ENCODE measurements around the gene SYT6. TPM values are rescaled to one million over a fixed set of nuclear protein-coding genes. Genes with fewer than 3 reads are reported as not detected.

Gene SYT6
- total RNA-seq, 1 donor from 2014 or later: not detected

DNA sequence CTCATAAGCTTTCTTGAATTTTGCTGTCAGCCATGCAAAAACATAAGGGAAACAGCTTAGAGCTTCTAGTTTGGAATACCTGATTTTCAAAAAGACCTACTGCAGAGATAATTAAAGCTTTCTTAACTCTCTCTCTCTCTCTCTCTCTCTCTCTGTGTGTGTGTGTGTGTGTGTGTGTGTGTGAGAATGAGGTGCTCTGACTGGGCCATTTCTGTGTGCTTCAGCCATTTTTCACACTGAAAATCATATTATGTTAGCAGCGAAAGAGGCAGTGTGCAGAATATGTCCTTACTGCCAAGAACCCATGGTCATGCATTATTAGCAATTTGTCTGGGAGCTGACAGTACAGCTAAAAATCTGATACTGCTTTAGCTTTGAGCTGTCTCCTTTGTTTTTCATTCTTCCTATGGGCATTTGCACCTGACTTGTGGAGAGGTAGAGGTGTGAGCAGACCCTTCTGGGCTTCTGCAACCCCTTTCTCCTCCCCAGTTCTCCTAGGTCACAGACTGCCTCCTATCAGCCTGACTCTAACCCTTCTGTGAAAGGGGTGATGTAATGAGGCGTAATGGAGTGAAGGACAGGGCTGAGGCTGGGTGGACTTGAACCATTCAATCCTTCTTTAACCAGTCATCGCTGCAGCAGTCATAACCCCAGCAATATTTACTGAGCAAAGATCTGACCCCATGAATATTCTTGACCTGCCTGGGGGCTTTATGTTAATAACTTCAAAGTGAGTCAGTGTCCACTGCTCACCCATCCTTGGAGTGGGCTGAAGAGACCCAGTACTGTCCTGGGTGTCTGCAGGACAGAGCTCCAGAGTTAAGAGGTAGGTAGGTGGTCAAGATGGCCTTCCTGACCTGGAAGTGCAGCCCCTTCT, 61.2 kb downstream of the SYT6 start:
- H3K27me3 Mint-ChIP-seq (ENCODE audit: low read depth): peaks cover 18% of the 10 kb centered on the region
- H3K27ac Mint-ChIP-seq: no peak overlapping the region
- H3K4me3 Mint-ChIP-seq (ENCODE audit: low read depth): no peak overlapping the region
- no peak for DNase-seq (ENCODE audit: low spot score)
- H3K36me3 Mint-ChIP-seq (ENCODE audit: low read depth): no peaks in the 10 kb centered on the region
- H3K4me1 Mint-ChIP-seq (ENCODE audit: low read depth): no peaks in the 10 kb centered on the region
- intact Hi-C loops (cut with micrococcal nuclease): no loop called here
- H3K9me3 Mint-ChIP-seq: no peaks in the 10 kb centered on the region

GRCh38 chr1:114091711-114092110, 62.0 kb downstream of the SYT6 start:
- Mint-ChIP-seq H3K27ac (no peak overlapping the region), H3K4me3 (ENCODE audit: low read depth) (no peak overlapping the region), H3K36me3 (ENCODE audit: low read depth) (no peaks in the 10 kb centered on the region), H3K9me3 (no peaks in the 10 kb centered on the region), H3K4me1 (ENCODE audit: low read depth) (no peaks in the 10 kb centered on the region), H3K27me3 (ENCODE audit: low read depth) (peaks cover 18% of the 10 kb centered on the region)
- intact Hi-C loops (cut with micrococcal nuclease): no loop called here
- no peak for DNase-seq (ENCODE audit: low spot score)

DNA sequence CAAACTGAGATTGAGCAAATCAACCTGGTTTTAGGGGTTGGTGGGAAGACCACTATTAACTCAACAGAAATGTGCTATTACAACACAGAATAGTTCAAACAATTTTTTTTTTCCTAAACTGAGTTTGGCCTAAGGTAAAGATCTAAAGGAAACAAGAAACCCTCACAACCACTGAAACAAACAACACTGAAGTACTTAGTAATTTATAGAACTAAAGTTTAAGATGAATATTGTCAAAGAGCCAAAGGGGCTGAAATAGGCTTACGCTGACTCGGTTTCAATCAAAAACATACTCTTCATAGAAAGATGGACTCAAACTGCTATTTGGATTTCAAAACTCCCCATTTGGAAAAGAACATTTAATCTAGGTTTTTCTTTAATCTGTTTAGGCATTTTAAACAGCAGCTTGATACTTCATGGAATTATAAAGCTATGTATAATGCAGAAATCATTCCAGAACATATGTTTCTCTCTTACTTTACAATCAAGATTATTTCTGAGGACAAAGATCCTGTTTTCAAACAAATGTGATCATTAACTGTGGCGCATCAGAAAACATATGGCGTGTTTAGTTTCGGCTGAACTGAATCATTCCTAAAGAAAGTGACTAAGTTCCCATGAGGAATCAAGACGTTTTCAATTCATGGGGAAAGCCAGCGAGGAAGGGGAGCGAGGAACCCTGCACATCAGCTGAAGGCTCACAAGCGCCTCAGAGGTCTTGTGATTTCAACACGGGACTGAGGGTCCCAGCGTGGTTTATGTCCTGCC, 62.7 kb downstream of the SYT6 start:
- DNase-seq (ENCODE audit: low spot score): no peak
- H3K36me3 Mint-ChIP-seq (ENCODE audit: low read depth): no peaks in the 10 kb centered on the region
- H3K9me3 Mint-ChIP-seq: no peaks in the 10 kb centered on the region
- peaks cover 18% of the 10 kb centered on the region for H3K27me3 Mint-ChIP-seq (ENCODE audit: low read depth)
- H3K27ac Mint-ChIP-seq: no peak overlapping the region
- no peak overlapping the region for H3K4me3 Mint-ChIP-seq (ENCODE audit: low read depth)
- H3K4me1 Mint-ChIP-seq (ENCODE audit: low read depth): no peaks in the 10 kb centered on the region
- intact Hi-C loops (cut with micrococcal nuclease): no loop called here

- H3K9me3 Mint-ChIP-seq: no peaks in the 10 kb centered on the region
- no peak overlapping the region for H3K4me3 Mint-ChIP-seq (ENCODE audit: low read depth)
- peaks cover 18% of the 10 kb centered on the region for H3K27me3 Mint-ChIP-seq (ENCODE audit: low read depth)
- no peaks in the 10 kb centered on the region for H3K4me1 Mint-ChIP-seq (ENCODE audit: low read depth)
- H3K36me3 Mint-ChIP-seq (ENCODE audit: low read depth): no peaks in the 10 kb centered on the region
- no peak for DNase-seq (ENCODE audit: low spot score)
- H3K27ac Mint-ChIP-seq: no peak overlapping the region
- intact Hi-C loops (cut with micrococcal nuclease): no loop called here
Measured at GRCh38 chr1:114089502-114090138, 64.0 kb downstream of the SYT6 start.

- Mint-ChIP-seq H3K27me3 (ENCODE audit: low read depth) (peaks cover 18% of the 10 kb centered on the region), H3K9me3 (no peaks in the 10 kb centered on the region), H3K27ac (no peak overlapping the region), H3K4me1 (ENCODE audit: low read depth) (no peaks in the 10 kb centered on the region), H3K4me3 (ENCODE audit: low read depth) (no peak overlapping the region), H3K36me3 (ENCODE audit: low read depth) (no peaks in the 10 kb centered on the region)
- no peak for DNase-seq (ENCODE audit: low spot score)
- intact Hi-C loops (cut with micrococcal nuclease): no loop called here
Measured at GRCh38 chr1:114088392-114089299, 65.0 kb downstream of the SYT6 start.

DNA sequence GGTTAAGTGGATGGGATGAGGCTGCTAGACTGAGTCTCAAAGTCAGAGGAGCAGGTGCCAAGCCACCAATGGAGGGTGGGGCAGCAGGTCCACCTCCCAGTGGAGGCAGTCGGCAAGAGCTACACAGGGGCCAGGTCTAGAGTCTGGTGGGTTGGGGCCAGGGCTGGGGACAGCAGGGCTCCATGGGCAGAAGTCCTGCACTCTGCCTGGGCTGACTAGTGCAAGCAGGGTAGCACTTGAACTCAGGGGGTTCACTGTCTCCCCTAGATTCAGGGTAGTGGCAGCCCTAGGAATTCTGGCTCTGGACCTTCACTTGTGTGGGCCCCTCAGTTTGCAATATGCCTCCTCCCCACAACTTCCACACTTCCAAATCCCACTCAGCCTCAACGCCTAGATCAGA, 66.2 kb downstream of the SYT6 start:
- H3K4me1 Mint-ChIP-seq (ENCODE audit: low read depth): no peaks in the 10 kb centered on the region
- intact Hi-C loops (cut with micrococcal nuclease): no loop called here
- DNase-seq (ENCODE audit: low spot score): no peak
- no peak overlapping the region for H3K27ac Mint-ChIP-seq
- no peaks in the 10 kb centered on the region for H3K36me3 Mint-ChIP-seq (ENCODE audit: low read depth)
- H3K9me3 Mint-ChIP-seq: no peaks in the 10 kb centered on the region
- H3K27me3 Mint-ChIP-seq (ENCODE audit: low read depth): peaks cover 15% of the 10 kb centered on the region
- no peak overlapping the region for H3K4me3 Mint-ChIP-seq (ENCODE audit: low read depth)

GRCh38 chr1:114086601-114087368, 66.9 kb downstream of the SYT6 start:
- H3K27ac Mint-ChIP-seq: no peak overlapping the region
- no peaks in the 10 kb centered on the region for H3K4me1 Mint-ChIP-seq (ENCODE audit: low read depth)
- intact Hi-C loops (cut with micrococcal nuclease): no loop called here
- DNase-seq (ENCODE audit: low spot score): no peak
- H3K9me3 Mint-ChIP-seq: no peaks in the 10 kb centered on the region
- no peaks in the 10 kb centered on the region for H3K36me3 Mint-ChIP-seq (ENCODE audit: low read depth)
- H3K4me3 Mint-ChIP-seq (ENCODE audit: low read depth): no peak overlapping the region
- peaks cover 13% of the 10 kb centered on the region for H3K27me3 Mint-ChIP-seq (ENCODE audit: low read depth)

DNA sequence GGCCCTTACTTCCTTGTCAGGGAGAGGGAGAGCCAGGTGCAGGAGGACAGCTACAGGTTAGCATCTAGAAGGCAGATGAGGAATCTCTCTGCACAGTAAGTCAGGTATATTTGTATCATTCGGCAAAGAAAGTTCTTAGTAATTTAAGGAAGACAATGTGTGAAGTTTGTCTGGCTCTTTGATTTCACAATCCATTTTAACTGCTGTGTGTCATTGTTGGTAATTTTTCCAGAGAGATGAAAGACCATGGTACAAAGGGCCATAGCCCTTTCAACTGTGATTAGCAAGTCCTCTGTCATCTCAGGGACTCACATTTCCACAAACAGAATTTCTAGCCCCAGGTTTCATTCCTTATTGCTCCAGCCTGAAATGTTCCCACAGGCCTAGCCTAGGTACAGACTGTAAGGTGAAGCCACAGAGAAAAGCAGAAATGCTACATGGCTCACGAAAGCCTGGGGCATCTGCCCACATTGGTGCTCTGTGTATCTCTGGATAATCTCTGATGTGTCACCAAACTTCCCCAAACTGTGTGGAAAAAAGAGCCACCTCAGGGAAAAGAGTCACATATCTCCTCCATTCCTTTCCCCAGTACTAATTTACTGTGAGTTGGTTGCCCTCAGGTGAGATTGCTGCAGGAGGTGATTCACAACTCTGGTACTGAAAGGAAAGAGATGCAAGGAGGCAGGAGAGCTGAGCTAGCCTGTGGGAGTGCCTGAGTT, 70.6 kb downstream of the SYT6 start:
- no peak for DNase-seq (ENCODE audit: low spot score)
- H3K4me3 Mint-ChIP-seq (ENCODE audit: low read depth): no peak overlapping the region
- intact Hi-C loops (cut with micrococcal nuclease): no loop called here
- H3K27me3 Mint-ChIP-seq (ENCODE audit: low read depth): peaks cover 2% of the 10 kb centered on the region
- no peaks in the 10 kb centered on the region for H3K9me3 Mint-ChIP-seq
- no peaks in the 10 kb centered on the region for H3K36me3 Mint-ChIP-seq (ENCODE audit: low read depth)
- H3K4me1 Mint-ChIP-seq (ENCODE audit: low read depth): no peaks in the 10 kb centered on the region
- no peak overlapping the region for H3K27ac Mint-ChIP-seq

- Mint-ChIP-seq H3K27me3 (ENCODE audit: low read depth) (no peaks in the 10 kb centered on the region), H3K4me3 (ENCODE audit: low read depth) (no peak overlapping the region), H3K27ac (no peak overlapping the region), H3K36me3 (ENCODE audit: low read depth) (no peaks in the 10 kb centered on the region), H3K9me3 (no peaks in the 10 kb centered on the region), H3K4me1 (ENCODE audit: low read depth) (peaks cover 2% of the 10 kb centered on the region)
- intact Hi-C loops (cut with micrococcal nuclease): no loop called here
- no peak for DNase-seq (ENCODE audit: low spot score)
Measured at GRCh38 chr1:114082304-114082630, 71.4 kb downstream of the SYT6 start.

- H3K27me3 Mint-ChIP-seq (ENCODE audit: low read depth): no peaks in the 10 kb centered on the region
Measured at GRCh38 chr1:114081437-114082303, 72.0 kb downstream of the SYT6 start.

More at GRCh38 chr1:114081437-114082303, 72.0 kb downstream of the SYT6 start:
- H3K9me3 Mint-ChIP-seq: no peaks in the 10 kb centered on the region
- H3K27ac Mint-ChIP-seq: no peak overlapping the region
- no peak for DNase-seq (ENCODE audit: low spot score)
- H3K36me3 Mint-ChIP-seq (ENCODE audit: low read depth): no peaks in the 10 kb centered on the region
- intact Hi-C loops (cut with micrococcal nuclease): no loop called here
- peaks cover 2% of the 10 kb centered on the region for H3K4me1 Mint-ChIP-seq (ENCODE audit: low read depth)
- no peak overlapping the region for H3K4me3 Mint-ChIP-seq (ENCODE audit: low read depth)
